ENCODE data around the gene IDH1.
"Not testable (repeated sequence)": the region's sequence is repeated elsewhere in the genome, so short reads cannot be mapped to it uniquely, and the experiment has no call there.

Gene IDH1

DNA sequence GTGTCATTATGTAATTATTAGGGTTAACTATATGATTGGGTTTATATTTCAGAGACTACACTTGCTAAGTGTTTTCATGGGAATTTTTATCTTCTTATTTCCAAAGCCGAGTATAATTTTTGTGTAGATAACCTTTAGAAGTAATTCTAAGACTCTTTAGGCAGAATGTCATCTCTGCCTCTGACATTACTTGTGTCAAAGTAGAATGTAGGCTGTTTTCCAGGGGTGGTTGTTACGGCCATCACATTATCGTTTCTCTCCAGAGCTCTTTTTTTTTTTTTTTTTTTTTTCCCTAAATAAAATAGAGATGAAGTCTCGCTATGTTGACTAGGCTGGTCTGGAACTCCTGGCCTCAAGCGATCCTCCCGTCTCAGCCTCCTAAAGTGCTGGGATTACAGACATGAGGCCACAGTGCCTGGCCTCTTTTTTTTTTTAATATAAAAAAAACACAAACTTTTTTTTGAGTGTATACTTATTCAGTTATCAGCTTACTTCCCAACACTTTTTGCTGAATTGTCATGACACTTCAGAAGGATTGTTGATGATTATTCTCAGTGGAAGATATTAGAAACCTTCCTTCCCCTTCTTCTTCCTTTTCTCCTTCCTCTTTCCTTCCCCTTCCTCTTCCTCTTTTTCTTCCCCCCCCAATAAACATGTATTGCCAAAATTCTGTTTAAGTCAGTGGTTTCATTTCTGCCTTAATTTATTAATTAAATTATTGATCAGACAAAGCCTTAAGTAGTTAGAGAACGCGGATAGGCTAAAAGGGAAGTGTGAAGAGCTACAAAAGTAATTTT is 13.5 kb upstream of the IDH1 start:
- peaks cover 28% of the 10 kb centered on the region for H3K36me3 Mint-ChIP-seq
- CTCF ChIA-PET = no interaction called here
- no peak for DNase-seq
- no peaks in the 10 kb centered on the region for H3K9me3 Mint-ChIP-seq
- H3K27me3 Mint-ChIP-seq = peaks cover 3% of the 10 kb centered on the region
- H3K4me3 Mint-ChIP-seq = peak overlapping the region; percentile 93
- H3K4me1 Mint-ChIP-seq = peaks cover 52% of the 10 kb centered on the region
- H3K27ac Mint-ChIP-seq = no peak overlapping the region

GRCh38 chr2:208267526-208267925 is 12.7 kb upstream of the IDH1 start:
- not testable (repeated sequence) for H3K9me3 Mint-ChIP-seq, H3K27ac Mint-ChIP-seq, H3K27me3 Mint-ChIP-seq, DNase-seq
- CTCF ChIA-PET = interaction anchor here (1.8 kb wide), 1 partner anchor 13 kb away, joined by 12 read pairs; the partner anchor contains the start of gene IDH1
- Mint-ChIP-seq H3K36me3 (peaks cover 27% of the 10 kb centered on the region), H3K4me3 (peak overlapping the region; percentile 93), H3K4me1 (peaks cover 52% of the 10 kb centered on the region)

DNA sequence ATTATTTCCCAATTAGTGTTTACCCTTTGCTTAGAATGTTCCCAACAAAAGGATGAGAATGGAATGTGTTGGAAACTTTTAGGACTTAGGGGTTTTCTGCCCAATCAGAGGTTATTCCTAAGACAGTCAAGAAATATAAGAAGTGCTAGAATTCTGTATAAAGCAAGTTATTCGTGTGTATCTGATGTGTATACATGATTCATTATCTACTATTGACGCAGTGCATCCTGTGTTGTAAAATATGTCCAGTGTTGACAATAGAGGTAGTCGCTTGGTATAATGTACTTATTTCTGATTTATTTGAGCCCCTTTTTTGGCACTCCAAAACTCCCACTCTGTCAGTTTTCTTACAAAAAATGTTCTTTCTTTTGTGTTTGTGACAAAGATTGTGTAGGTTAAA is 12.1 kb upstream of the IDH1 start:
- CTCF ChIA-PET = interaction anchor here (1.8 kb wide), 1 partner anchor 12 kb away, joined by 12 read pairs; the partner anchor contains the start of gene IDH1
- peaks cover 23% of the 10 kb centered on the region for H3K36me3 Mint-ChIP-seq
- H3K9me3 Mint-ChIP-seq = peaks cover 3% of the 10 kb centered on the region
- peak overlapping the region; percentile 94 for H3K27ac Mint-ChIP-seq
- H3K4me1 Mint-ChIP-seq = peaks cover 52% of the 10 kb centered on the region
- peak overlapping the region; percentile 93 for H3K4me3 Mint-ChIP-seq
- no peak for DNase-seq
- H3K27me3 Mint-ChIP-seq = peaks cover 3% of the 10 kb centered on the region

- H3K27ac Mint-ChIP-seq = peak overlapping the region; percentile 94
- peak overlapping the region; percentile 93 for H3K4me3 Mint-ChIP-seq
- no peak for DNase-seq
- CTCF ChIA-PET = interaction anchor here (0.8 to 1.8 kb wide), 2 partner anchors 12 to 14 kb away, joined by 3 to 12 read pairs; partner anchors contain the start of gene IDH1
- peaks cover 52% of the 10 kb centered on the region for H3K4me1 Mint-ChIP-seq
- peaks cover 4% of the 10 kb centered on the region for H3K9me3 Mint-ChIP-seq
- H3K36me3 Mint-ChIP-seq = peaks cover 20% of the 10 kb centered on the region
- H3K27me3 Mint-ChIP-seq = peaks cover 3% of the 10 kb centered on the region
Observed at GRCh38 chr2:208266553-208266893, 11.7 kb upstream of the IDH1 start.

DNA sequence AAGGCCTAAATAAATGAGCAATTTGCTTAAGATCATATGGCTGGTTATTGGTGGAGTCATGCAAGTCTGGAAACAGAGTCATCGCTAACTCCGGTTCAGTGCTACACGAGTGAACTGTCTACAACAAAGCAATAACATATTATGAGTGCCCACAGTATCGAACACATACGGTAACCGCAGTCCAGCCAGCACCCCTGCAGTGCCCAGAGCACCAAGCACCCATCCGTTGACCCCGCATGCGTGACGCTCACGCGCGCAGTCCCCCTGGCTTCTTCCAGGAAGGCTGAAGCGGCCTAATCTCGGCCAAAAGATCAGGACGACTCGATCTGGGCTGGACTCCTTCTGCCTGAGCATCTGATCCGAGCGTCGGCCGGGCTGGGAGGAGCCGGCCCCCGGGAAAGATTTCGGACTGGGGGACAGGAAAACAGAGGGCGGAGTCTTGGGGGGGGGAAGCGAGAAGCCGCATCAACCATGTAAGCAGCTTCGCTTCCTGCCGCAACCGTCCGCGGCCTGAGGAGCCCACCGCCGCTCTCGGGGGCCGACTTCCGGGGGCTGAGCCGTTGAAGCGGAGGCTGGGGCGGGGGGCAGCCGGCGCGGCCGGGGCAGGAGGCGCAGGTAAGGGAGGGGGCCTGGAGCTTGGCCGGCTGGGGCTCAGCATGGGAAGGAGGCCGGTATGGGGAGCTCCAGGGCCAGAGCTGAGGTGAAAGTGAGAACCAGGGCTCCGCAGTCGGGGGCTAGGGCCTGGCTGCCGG is 11.1 kb upstream of the IDH1 start, which contains the start of gene PIKFYVE:
PIKFYVE (plus strand) TSS at position 455 of the 752 bp plus-strand sequence. CDS start 5,265 bp downstream, outside the sequence.
- Mint-ChIP-seq H3K36me3 (peaks cover 16% of the 10 kb centered on the region), H3K27me3 (peaks cover 3% of the 10 kb centered on the region), H3K27ac (peak within 1 kb of the TSS; percentile 94), H3K9me3 (peaks cover 4% of the 10 kb centered on the region), H3K4me3 (peak within 1 kb of the TSS; percentile 93), H3K4me1 (peaks cover 52% of the 10 kb centered on the region)
- CTCF ChIA-PET = interaction anchor here (0.8 to 1.8 kb wide), 2 partner anchors 11 to 14 kb away, joined by 3 to 12 read pairs; partner anchors contain the start of gene IDH1
- DNase-seq = peak; percentile 94

DNA sequence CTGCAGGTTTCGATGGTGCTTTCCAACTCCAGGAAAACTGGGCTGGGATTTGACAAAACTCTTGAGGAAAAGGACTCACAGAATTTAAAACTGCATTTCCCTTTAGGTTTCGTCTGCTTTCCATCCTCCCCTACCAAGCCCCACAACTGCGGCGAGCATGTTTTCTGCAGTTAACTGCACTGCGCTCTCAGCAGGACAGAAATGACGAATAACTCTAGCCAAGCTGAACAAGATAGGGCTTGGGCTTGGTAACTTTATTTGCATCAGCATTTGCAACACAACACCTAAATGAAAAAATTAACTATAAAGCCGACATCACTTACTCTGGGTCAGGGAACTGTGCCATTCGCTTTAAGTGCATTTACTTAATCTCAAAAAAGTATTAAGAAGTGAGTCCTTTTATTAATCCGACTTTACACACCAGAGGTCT is 10.5 kb upstream of the IDH1 start:
- Mint-ChIP-seq H3K9me3 (peaks cover 4% of the 10 kb centered on the region), H3K4me1 (peaks cover 51% of the 10 kb centered on the region), H3K27ac (peak overlapping the region; percentile 94), H3K36me3 (peaks cover 16% of the 10 kb centered on the region), H3K27me3 (peaks cover 3% of the 10 kb centered on the region), H3K4me3 (peak overlapping the region; percentile 93)
- peak; percentile 68 for DNase-seq
- CTCF ChIA-PET = interaction anchor here (1.3 kb wide), 1 partner anchor 10 kb away, joined by 16 read pairs; the partner anchor contains the start of gene IDH1

- H3K27ac Mint-ChIP-seq, DNase-seq, H3K36me3 Mint-ChIP-seq, H3K4me3 Mint-ChIP-seq, H3K9me3 Mint-ChIP-seq: not testable (repeated sequence)
- CTCF ChIA-PET = interaction anchor here (1.6 to 3.8 kb wide), 2 partner anchors 8 to 14 kb away, joined by 4 to 16 read pairs; no protein-coding TSS in a partner anchor
- Mint-ChIP-seq H3K27me3 (peaks cover 11% of the 10 kb centered on the region), H3K4me1 (peaks cover 31% of the 10 kb centered on the region)
Observed at GRCh38 chr2:208256849-208257813, 2.3 kb upstream of the IDH1 start.

GRCh38 chr2:208256192-208256782 is 1.4 kb upstream of the IDH1 start:
- Mint-ChIP-seq H3K9me3 (no peaks in the 10 kb centered on the region), H3K36me3 (peaks cover 9% of the 10 kb centered on the region), H3K27me3 (peaks cover 11% of the 10 kb centered on the region), H3K27ac (no peak overlapping the region), H3K4me3 (peak overlapping the region; percentile 87), H3K4me1 (peaks cover 32% of the 10 kb centered on the region)
- CTCF ChIA-PET = interaction anchor here (1.6 to 5.0 kb wide), 3 partner anchors 9 to 154 kb away, joined by 4 to 22 read pairs (median 16); no protein-coding TSS in a partner anchor
- no peak for DNase-seq

DNA sequence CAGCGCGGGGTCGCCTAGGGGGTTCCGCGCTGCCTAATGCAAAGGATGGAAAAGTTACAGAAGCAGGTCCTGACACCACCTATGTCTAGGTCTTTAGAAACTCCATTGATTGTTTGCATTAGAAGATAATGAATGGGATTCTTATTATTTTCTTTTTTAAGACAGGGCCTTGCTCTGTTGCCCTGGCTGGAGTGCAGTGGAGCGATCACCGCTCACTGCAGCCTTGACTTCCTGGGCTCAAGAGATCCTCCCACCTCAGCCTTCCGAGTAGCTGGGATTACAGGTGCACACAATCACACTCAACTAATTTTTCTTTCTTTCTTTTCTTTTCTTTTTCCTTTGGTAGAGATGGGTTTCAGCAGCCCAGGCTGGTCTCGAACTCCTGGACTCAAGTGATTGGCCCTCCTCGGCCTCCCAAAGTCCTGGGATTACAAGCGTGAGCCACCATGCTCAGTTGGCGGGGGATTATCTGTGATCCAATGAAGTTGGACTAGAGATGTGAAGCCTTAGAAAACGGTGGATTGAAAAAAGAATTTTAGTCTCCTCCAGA is 761 bp upstream of the IDH1 start:
- CTCF ChIA-PET = interaction anchor here (1.6 to 5.0 kb wide), 5 partner anchors 9 to 154 kb away, joined by 4 to 26 read pairs (median 16); partner anchors contain the start of gene PIKFYVE
- Mint-ChIP-seq H3K27ac (peak overlapping the region; percentile 65), H3K4me3 (peak overlapping the region; percentile 87), H3K27me3 (peaks cover 11% of the 10 kb centered on the region), H3K4me1 (peaks cover 32% of the 10 kb centered on the region), H3K9me3 (no peaks in the 10 kb centered on the region), H3K36me3 (peaks cover 12% of the 10 kb centered on the region)
- DNase-seq = no peak

DNA sequence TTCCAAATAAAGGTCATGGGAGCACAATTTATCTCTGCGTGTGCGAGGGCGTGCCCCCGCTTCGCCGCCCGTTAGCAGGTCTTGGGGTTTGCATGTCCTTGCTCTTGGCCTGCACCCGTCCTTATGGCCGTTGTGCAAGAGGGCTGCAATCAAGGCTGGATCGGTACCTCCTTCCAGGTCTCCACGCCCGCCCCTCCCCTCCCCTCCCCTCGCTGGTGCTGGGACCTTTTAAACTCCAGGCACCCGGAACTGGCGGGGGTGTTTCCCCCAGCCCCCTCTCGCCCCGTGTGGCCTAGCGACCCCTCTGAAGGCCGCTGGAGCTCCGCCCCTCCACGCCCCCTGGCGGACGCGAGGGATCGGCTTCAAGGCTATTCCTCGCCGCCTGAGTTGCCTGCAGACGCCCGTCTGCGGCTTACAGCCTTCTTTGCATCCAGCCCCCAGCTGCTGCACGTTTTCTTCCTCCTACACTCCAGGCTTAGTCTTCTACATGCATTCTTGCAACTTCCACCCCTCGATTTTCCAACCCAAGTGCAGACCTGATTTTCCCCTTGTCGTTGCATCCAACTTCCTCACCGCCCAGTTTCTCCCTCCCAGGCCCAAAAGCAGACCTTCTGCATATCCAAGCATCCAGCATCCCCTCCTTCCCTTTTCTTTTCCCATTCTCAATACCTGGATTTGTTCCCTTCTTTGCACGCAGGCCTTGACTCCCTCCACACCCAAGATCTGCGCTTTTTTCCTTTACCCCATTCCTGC is 577 bp downstream of the IDH1 start:
- no peaks in the 10 kb centered on the region for H3K9me3 Mint-ChIP-seq
- H3K27me3 Mint-ChIP-seq = peaks cover 5% of the 10 kb centered on the region
- peak overlapping the region; percentile 65 for H3K27ac Mint-ChIP-seq
- peaks cover 32% of the 10 kb centered on the region for H3K4me1 Mint-ChIP-seq
- H3K36me3 Mint-ChIP-seq = peaks cover 23% of the 10 kb centered on the region
- H3K4me3 Mint-ChIP-seq = peak overlapping the region; percentile 87
- peak; percentile 89 for DNase-seq
- CTCF ChIA-PET = interaction anchor here (0.6 to 5.0 kb wide), 11 partner anchors 8 to 617 kb away, joined by 3 to 26 read pairs (median 3); partner anchors contain the start of gene PIKFYVE

GRCh38 chr2:208253600-208254117 is 1.2 kb downstream of the IDH1 start:
- no peak for DNase-seq
- Mint-ChIP-seq H3K27ac (no peak overlapping the region), H3K4me3 (peak overlapping the region; percentile 87), H3K27me3 (peaks cover 4% of the 10 kb centered on the region), H3K4me1 (peaks cover 32% of the 10 kb centered on the region), H3K36me3 (peaks cover 23% of the 10 kb centered on the region), H3K9me3 (no peaks in the 10 kb centered on the region)
- CTCF ChIA-PET = interaction anchor here (0.7 to 5.0 kb wide), 9 partner anchors 9 to 152 kb away, joined by 3 to 26 read pairs (median 3); partner anchors contain the start of gene PIKFYVE

Measured in activated naive CD4-positive, alpha-beta T cell treated with anti-CD3 and anti-CD28 coated beads, Interleukin-2, amount 10 ng/mL, durations not matched to agents 7 days and 5 days (primary cell).